Esophagus muscularis mucosa (tissue), 4 donors: ENCODE data around the gene PPP6R2. TPM values are rescaled to one million over a fixed set of nuclear protein-coding genes. Genes with fewer than 3 reads are reported as not detected.

Source experiments
- DNase-seq: peaks from one replicate; pipeline ENCODE4 v3.0.0-alpha.2; 2017; ENCODE audit errors: extremely low spot score
- H3K27ac ChIP-seq, 4 donors: fragments of 200-600 bp; sonication (generic); replicated peaks in 1 of 4; 1 replicate in 3 of 4; 2 replicates in 1 of 4; pipeline ENCODE4 v1.5.1; 2016 to 2019; ENCODE audit warnings: mild to moderate bottlenecking in 1 of 4
- H3K27me3 ChIP-seq, 4 donors: fragments of 200-600 bp; sonication (generic); one replicate each; pipeline versions ENCODE4 v1.5.1 to v1.6.0; 2016 to 2019
- H3K36me3 ChIP-seq, 4 donors: fragments of 200-600 bp; sonication (generic); one replicate each; pipeline ENCODE4 v1.5.1; 2016 to 2019
- H3K4me1 ChIP-seq, 4 donors: fragments of 200-600 bp; sonication (generic); one replicate each; pipeline ENCODE4 v1.5.1; 2016 to 2019
- H3K4me3 ChIP-seq, 4 donors: fragments of 200-600 bp; sonication (generic); 1 replicate in 2 of 4; 2 replicates in 2 of 4; pipeline ENCODE4 v1.5.1; 2016 to 2019; ENCODE audit warnings: mild to moderate bottlenecking in 4 of 4, moderate library complexity in 1 of 4
- H3K9me3 ChIP-seq, 4 donors: fragments of 200-600 bp; sonication (generic); 1 replicate in 3 of 4; 2 replicates in 1 of 4; pipeline ENCODE4 v1.5.1; 2016 to 2019
- EP300 ChIP-seq: sonication (generic); formaldehyde crosslinking; IDR thresholded peaks from one replicate; pipeline ENCODE4 v1.6.1; 2017; ENCODE audit warnings: antibody characterized with exemption
- POLR2A ChIP-seq: fragments of 450-650 bp; IDR thresholded peaks from one replicate; pipeline ENCODE4 v1.6.1; 2017; ENCODE audit warnings: antibody characterized with exemption, moderate library complexity, mild to moderate bottlenecking, low read depth
- POLR2AphosphoS5 ChIP-seq, 2 donors: sonication (generic); formaldehyde crosslinking; IDR thresholded peaks; one replicate each; pipeline ENCODE4 v1.6.1; 2017; ENCODE audit warnings: antibody characterized with exemption in 2 of 2
- WGBS: methylation state at CpG from one replicate; pipeline ENCODE4 v1.1.5; 2018; 5-methylcytosine and 5-hydroxymethylcytosine counted together
- intact Hi-C: fragments of 100-400 bp; cut with DNase I; formaldehyde crosslinking; loops from one replicate; pipeline ENCODE4 v1.15.1; 2023
- total RNA-seq, 4 donors: library from RNA; depleted of rRNA; stranded (reverse); fragments of >200 nt; gene quantifications; one replicate each; pipeline versions ENCODE4 v1.1.0 to v1.2.1, GENCODE V29; 2016
- TF ChIP-seq, protein P1 (sequence below), 3 experiments: fragments of 200-600 bp in 2 of 3; fragments of 450-650 bp in 1 of 3; sonication (generic) in 2 of 3; IDR thresholded peaks; one replicate each; pipeline ENCODE4 v1.5.1; 2017 to 2019; ENCODE audit warnings: antibody characterized with exemption in 3 of 3, mild to moderate bottlenecking in 2 of 3, moderate library complexity in 1 of 3

Gene PPP6R2
- total RNA-seq, 4 donors from 2014 or later, result 57.7 to 79.4 (median 65.3) TPM

DNA sequence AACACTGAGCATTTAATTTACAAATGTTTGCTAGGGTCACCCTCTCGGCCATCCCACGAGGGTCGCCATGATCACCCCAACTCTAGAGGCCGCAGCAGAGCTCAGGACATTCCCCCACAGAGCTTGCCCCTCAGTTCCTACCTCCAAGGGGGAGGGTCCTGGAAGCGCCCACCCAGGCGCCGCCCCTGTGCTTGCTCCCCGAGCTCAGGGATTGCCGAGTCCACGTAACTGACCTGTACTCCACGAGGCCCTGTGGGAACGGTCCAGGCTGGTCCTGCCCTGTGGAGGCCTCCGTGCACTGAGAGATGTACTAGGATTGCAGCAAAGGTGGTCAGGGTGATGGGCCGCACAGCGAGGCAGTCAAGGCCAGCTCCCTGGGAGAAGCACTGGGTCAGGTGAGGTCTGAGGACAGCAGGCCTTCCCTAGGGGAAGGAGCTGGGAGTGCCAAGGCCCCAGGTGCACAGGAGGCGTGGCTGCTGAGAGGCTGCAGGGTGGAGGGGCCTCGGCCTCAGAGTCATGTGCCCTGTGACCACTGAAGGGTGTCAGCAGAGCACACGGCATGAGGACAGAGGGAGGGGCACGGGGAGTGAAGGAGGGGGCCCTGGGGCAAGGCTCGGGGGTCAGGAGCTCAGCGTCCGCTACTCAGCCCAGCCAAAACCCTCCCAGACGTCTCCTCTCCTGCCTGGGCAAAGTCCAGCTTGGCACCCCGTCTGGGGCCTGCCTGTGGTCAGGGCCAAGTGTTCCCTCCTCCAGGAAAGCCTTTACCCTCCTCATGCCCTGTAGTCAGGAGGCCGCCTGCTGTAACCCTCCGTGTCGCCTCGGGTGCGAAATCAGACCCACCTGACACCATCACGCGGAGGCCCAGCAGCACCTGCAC, 141.1 kb downstream of the PPP6R2 start:
- H3K27me3 ChIP-seq, result peaks cover 10 to 97% (median 47%) of the 10 kb centered on the region in 4 donors
- peaks cover 3 to 19% (median 16%) of the 10 kb centered on the region in 4 donors for H3K4me1 ChIP-seq
- H3K27ac ChIP-seq, result no peak overlapping the region
- H3K9me3 ChIP-seq, result no peaks in the 10 kb centered on the region
- H3K4me3 ChIP-seq, result no peak overlapping the region
- 85% methylated on average over 14 of the region's 31 CpGs for WGBS
- H3K36me3 ChIP-seq, result no peaks in the 10 kb centered on the region
- intact Hi-C loops, result no loop called here
- no peak for DNase-seq
- TF ChIP-seq POLR2A (no peak), EP300 (no peak), POLR2AphosphoS5 (IDR thresholded peaks at IDR 0.05) (no peak)
- TF ChIP-seq, protein P1, sequence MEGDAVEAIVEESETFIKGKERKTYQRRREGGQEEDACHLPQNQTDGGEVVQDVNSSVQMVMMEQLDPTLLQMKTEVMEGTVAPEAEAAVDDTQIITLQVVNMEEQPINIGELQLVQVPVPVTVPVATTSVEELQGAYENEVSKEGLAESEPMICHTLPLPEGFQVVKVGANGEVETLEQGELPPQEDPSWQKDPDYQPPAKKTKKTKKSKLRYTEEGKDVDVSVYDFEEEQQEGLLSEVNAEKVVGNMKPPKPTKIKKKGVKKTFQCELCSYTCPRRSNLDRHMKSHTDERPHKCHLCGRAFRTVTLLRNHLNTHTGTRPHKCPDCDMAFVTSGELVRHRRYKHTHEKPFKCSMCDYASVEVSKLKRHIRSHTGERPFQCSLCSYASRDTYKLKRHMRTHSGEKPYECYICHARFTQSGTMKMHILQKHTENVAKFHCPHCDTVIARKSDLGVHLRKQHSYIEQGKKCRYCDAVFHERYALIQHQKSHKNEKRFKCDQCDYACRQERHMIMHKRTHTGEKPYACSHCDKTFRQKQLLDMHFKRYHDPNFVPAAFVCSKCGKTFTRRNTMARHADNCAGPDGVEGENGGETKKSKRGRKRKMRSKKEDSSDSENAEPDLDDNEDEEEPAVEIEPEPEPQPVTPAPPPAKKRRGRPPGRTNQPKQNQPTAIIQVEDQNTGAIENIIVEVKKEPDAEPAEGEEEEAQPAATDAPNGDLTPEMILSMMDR (IDR thresholded peaks at IDR 0.05), result no peak

DNA sequence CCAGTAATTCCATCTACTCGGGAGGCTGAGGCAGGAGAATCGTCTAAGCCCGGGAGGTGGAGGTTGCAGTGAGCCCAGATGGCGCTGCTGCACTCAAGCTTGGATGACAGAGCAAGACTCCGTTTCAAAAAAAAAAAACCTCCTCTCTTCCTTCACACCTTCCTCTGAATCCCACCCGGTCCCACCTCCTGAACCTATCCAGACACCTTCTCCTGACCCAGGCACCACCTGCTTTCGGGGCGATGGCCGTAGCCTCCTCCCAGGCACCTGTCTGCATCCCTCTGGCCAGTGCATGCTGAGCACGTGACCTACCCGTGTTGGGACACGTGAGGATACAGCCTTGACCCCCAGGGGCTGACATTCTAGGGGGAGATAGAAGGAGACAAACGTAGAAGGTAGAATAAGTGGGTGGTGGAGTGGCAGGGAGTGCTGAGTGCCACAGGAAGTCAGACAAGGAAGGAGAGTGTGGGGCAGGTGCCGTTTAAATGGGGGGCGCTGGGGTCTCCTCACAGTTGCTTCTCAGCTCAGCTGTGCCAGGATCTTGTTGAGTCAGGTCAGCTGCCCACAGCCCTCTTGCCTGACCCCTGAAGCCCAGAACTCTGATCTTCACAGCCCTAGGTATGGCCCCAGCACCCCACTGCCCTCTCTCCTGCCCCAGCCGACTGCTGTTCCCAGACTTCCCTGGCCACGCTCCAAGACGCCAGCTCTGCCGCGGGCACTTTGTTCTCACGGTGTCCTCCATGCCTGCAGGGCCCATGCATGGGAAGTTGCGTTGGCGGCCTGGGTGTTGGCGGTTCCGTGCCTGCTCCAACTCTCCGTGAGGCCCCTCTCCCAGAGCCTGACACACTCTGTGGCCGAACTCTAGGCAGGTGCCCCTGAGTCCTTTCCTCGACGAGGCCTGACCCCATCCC, 142.3 kb downstream of the PPP6R2 start:
- no peak for TF ChIP-seq POLR2A
- TF ChIP-seq, protein P1 (IDR thresholded peaks at IDR 0.05), result no peak
- no peak for TF ChIP-seq EP300
- no peak for TF ChIP-seq POLR2AphosphoS5 (IDR thresholded peaks at IDR 0.05)
- DNase-seq, result no peak

DNA sequence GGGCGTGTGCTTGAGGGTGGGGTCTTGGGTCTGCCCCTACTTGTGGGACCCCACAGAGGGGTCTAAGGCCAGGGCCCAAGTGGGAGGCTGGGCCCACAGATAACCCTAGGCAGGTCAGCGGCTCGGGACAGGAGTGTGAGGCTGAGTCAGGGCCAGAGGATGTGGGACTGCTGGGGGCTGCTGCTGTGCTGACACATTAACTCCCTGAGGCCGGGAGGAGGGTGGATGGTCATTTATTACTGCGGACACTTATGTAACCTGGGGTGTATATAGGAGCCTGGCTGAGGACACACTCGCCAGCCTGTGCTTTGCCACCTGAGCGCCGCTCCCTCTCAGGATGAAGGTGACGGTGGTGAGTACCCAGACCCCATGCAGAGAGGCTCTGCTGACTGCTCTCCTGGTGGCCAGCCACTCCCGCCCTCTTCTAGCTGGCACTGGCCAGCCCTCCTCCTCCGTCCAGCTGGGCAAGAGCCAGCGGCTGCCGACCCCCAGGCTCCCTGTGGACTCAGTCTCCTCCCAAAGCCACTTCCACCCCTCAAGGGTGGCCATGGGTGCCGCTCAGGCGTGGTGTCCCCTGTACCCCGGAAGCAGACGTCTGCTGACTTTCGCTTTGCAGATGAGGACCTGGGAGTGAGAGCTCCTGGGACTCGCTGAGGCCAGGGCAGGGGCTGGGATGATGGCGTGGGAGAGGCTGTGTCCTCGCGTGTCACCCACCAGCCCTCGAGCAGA, 143.6 kb downstream of the PPP6R2 start, which contains the start of gene MIOX:
TSS of gene MIOX (plus strand) at position 299 of the 729 bp plus-strand sequence. CDS start at position 338, 39 bp downstream.
- peaks cover 3 to 8% (median 7%) of the 10 kb centered on the region in 4 donors for H3K4me1 ChIP-seq
- no peaks in the 10 kb centered on the region for H3K36me3 ChIP-seq
- no peak within 1 kb of the TSS for H3K27ac ChIP-seq
- no peaks in the 10 kb centered on the region for H3K9me3 ChIP-seq
- intact Hi-C loops, result no loop called here
- no peak within 1 kb of the TSS for H3K4me3 ChIP-seq
- H3K27me3 ChIP-seq, result peaks cover 4 to 80% (median 31%) of the 10 kb centered on the region in 4 donors
- TF ChIP-seq POLR2A (no peak), EP300 (no peak), POLR2AphosphoS5 (IDR thresholded peaks at IDR 0.05) (no peak)
- TF ChIP-seq, protein P1 (IDR thresholded peaks at IDR 0.05), result no peak
- WGBS, result 48% methylated on average over 10 of the region's 23 CpGs
- no peak for DNase-seq

More for the DNA sequence above, 142.3 kb downstream of the PPP6R2 start:
- H3K27ac ChIP-seq, result no peak overlapping the region
- H3K4me3 ChIP-seq, result no peak overlapping the region
- intact Hi-C loops, result no loop called here
- H3K36me3 ChIP-seq, result no peaks in the 10 kb centered on the region
- H3K27me3 ChIP-seq, result peaks cover 10 to 93% (median 43%) of the 10 kb centered on the region in 4 donors
- H3K4me1 ChIP-seq, result peaks cover 3 to 19% (median 16%) of the 10 kb centered on the region in 4 donors
- WGBS, result 71% methylated on average over 28 of the region's 29 CpGs
- no peaks in the 10 kb centered on the region for H3K9me3 ChIP-seq

DNA sequence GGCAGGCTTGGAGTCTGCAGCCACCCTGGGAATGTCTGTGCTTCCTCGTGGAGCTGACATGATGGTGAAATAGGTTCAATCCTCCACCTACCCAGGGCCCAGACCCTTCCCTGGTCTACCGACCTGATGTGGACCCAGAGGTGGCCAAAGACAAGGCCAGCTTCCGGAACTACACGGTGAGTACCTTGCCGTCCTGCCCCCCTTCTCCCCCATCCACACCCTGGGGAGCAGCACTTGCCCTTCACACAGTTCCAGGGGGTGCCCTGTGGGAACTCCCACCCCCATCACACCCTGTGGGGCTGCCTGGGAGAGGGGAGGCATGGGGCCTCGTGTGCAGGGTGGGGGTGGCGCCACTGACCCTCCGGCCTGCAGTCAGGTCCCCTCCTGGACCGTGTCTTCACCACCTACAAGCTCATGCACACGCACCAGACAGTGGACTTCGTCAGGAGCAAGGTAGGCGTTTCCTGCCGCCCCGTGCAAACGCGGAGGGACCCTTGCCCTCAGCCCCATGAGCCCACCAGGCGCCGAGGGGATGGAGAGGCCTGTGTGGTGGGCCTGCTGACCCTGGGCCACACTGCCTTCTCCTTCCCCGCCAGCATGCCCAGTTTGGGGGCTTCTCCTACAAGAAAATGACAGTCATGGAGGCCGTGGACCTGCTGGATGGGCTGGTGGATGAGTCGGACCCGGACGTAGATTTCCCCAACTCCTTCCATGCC, 144.3 kb downstream of the PPP6R2 start:
- peaks cover 4 to 73% (median 24%) of the 10 kb centered on the region in 4 donors for H3K27me3 ChIP-seq
- no peak for DNase-seq
- 91% methylated on average over 12 of the region's 23 CpGs for WGBS
- H3K27ac ChIP-seq, result no peak overlapping the region
- H3K4me3 ChIP-seq, result no peak overlapping the region
- H3K4me1 ChIP-seq, result peaks cover 0 to under 1% (median under 1%) of the 10 kb centered on the region in 4 donors
- intact Hi-C loops, result no loop called here
- TF ChIP-seq POLR2A (no peak), POLR2AphosphoS5 (IDR thresholded peaks at IDR 0.05) (no peak), EP300 (no peak)
- TF ChIP-seq, protein P1 (IDR thresholded peaks at IDR 0.05), result no peak
- H3K36me3 ChIP-seq, result no peaks in the 10 kb centered on the region
- H3K9me3 ChIP-seq, result no peaks in the 10 kb centered on the region
